T-helper 1 cell treated with Interleukin-12 subunit alpha and Interleukin-12 subunit beta and Interleukin-4 antibody, amounts not matched to agents 30 μg/mL and 1 μg/mL, for 36 hours (primary cell): ENCODE measurements around the gene HNF1B.

Experiments used
- H3K27ac Mint-ChIP-seq: one replicate; pipeline ENCODE4 v1.8.0; 2021; ENCODE audit warnings: mild to moderate bottlenecking, mixed read lengths
- H3K27me3 Mint-ChIP-seq: one replicate; pipeline ENCODE4 v1.8.0; 2021; ENCODE audit warnings: low read depth, mixed read lengths
- H3K36me3 Mint-ChIP-seq: one replicate; pipeline ENCODE4 v1.8.0; 2021; ENCODE audit warnings: low read depth, mixed read lengths
- H3K4me1 Mint-ChIP-seq: one replicate; pipeline ENCODE4 v1.8.0; 2021; ENCODE audit warnings: low read depth, mixed read lengths
- H3K4me3 Mint-ChIP-seq: one replicate; pipeline ENCODE4 v1.8.0; 2021; ENCODE audit warnings: mild to moderate bottlenecking, moderate library complexity, mixed read lengths
- H3K9me3 Mint-ChIP-seq: one replicate; pipeline ENCODE4 v1.8.0; 2021; ENCODE audit warnings: mixed read lengths

Gene HNF1B

GRCh38 chr17:37671028-37671823, 73.6 kb downstream of the HNF1B start:
- Mint-ChIP-seq H3K4me3 (no peak overlapping the region), H3K27me3 (peaks cover 3% of the 10 kb centered on the region), H3K36me3 (no peaks in the 10 kb centered on the region), H3K4me1 (no peaks in the 10 kb centered on the region), H3K27ac (no peak overlapping the region), H3K9me3 (no peaks in the 10 kb centered on the region)

- H3K27me3 Mint-ChIP-seq, result peaks cover 13% of the 10 kb centered on the region
- H3K36me3 Mint-ChIP-seq, result no peaks in the 10 kb centered on the region
- no peak overlapping the region for H3K27ac Mint-ChIP-seq
- H3K4me1 Mint-ChIP-seq, result no peaks in the 10 kb centered on the region
- no peaks in the 10 kb centered on the region for H3K9me3 Mint-ChIP-seq
- no peak overlapping the region for H3K4me3 Mint-ChIP-seq
These were observed 77.8 kb downstream of the HNF1B start for GRCh38 chr17:37667039-37667438.

GRCh38 chr17:37664214-37664613, 80.6 kb downstream of the HNF1B start:
- Mint-ChIP-seq H3K4me3 (no peak overlapping the region), H3K36me3 (no peaks in the 10 kb centered on the region), H3K9me3 (no peaks in the 10 kb centered on the region), H3K27me3 (peaks cover 26% of the 10 kb centered on the region), H3K27ac (no peak overlapping the region), H3K4me1 (no peaks in the 10 kb centered on the region)

GRCh38 chr17:37662353-37662752, 82.5 kb downstream of the HNF1B start:
- Mint-ChIP-seq H3K4me3 (no peak overlapping the region), H3K27me3 (peaks cover 28% of the 10 kb centered on the region), H3K9me3 (no peaks in the 10 kb centered on the region), H3K27ac (no peak overlapping the region), H3K36me3 (no peaks in the 10 kb centered on the region), H3K4me1 (no peaks in the 10 kb centered on the region)

GRCh38 chr17:37661400-37662014, 83.4 kb downstream of the HNF1B start:
- no peaks in the 10 kb centered on the region for H3K36me3 Mint-ChIP-seq

GRCh38 chr17:37659925-37660324, 84.9 kb downstream of the HNF1B start:
- no peak overlapping the region for H3K27ac Mint-ChIP-seq
- no peak overlapping the region for H3K4me3 Mint-ChIP-seq
- H3K4me1 Mint-ChIP-seq, result no peaks in the 10 kb centered on the region
- H3K36me3 Mint-ChIP-seq, result no peaks in the 10 kb centered on the region
- H3K27me3 Mint-ChIP-seq, result peaks cover 25% of the 10 kb centered on the region
- H3K9me3 Mint-ChIP-seq, result no peaks in the 10 kb centered on the region

More at GRCh38 chr17:37661400-37662014, 83.4 kb downstream of the HNF1B start:
- peaks cover 29% of the 10 kb centered on the region for H3K27me3 Mint-ChIP-seq
- no peak overlapping the region for H3K4me3 Mint-ChIP-seq
- H3K4me1 Mint-ChIP-seq, result no peaks in the 10 kb centered on the region
- no peak overlapping the region for H3K27ac Mint-ChIP-seq
- no peaks in the 10 kb centered on the region for H3K9me3 Mint-ChIP-seq

- Mint-ChIP-seq H3K27me3 (peaks cover 36% of the 10 kb centered on the region), H3K9me3 (no peaks in the 10 kb centered on the region), H3K27ac (no peak overlapping the region), H3K36me3 (no peaks in the 10 kb centered on the region), H3K4me3 (no peak overlapping the region), H3K4me1 (no peaks in the 10 kb centered on the region)
These were observed 87.7 kb downstream of the HNF1B start for GRCh38 chr17:37657202-37657601.

GRCh38 chr17:37651849-37652248, 93.0 kb downstream of the HNF1B start:
- peaks cover 54% of the 10 kb centered on the region for H3K27me3 Mint-ChIP-seq
- H3K4me3 Mint-ChIP-seq, result no peak overlapping the region
- no peaks in the 10 kb centered on the region for H3K36me3 Mint-ChIP-seq
- peaks cover 9% of the 10 kb centered on the region for H3K4me1 Mint-ChIP-seq
- no peak overlapping the region for H3K27ac Mint-ChIP-seq
- no peaks in the 10 kb centered on the region for H3K9me3 Mint-ChIP-seq

- no peak overlapping the region for H3K27ac Mint-ChIP-seq
- H3K4me3 Mint-ChIP-seq, result no peak overlapping the region
- no peaks in the 10 kb centered on the region for H3K9me3 Mint-ChIP-seq
- peaks cover 68% of the 10 kb centered on the region for H3K27me3 Mint-ChIP-seq
- H3K36me3 Mint-ChIP-seq, result no peaks in the 10 kb centered on the region
- H3K4me1 Mint-ChIP-seq, result peaks cover 9% of the 10 kb centered on the region
These were observed 94.3 kb downstream of the HNF1B start for GRCh38 chr17:37650419-37651003.

GRCh38 chr17:37648555-37648954, 96.3 kb downstream of the HNF1B start:
- Mint-ChIP-seq H3K36me3 (no peaks in the 10 kb centered on the region), H3K27ac (no peak overlapping the region), H3K27me3 (peaks cover 69% of the 10 kb centered on the region), H3K4me1 (peaks cover 12% of the 10 kb centered on the region), H3K4me3 (no peak overlapping the region), H3K9me3 (no peaks in the 10 kb centered on the region)

- Mint-ChIP-seq H3K27ac (no peak overlapping the region), H3K4me3 (no peak overlapping the region), H3K9me3 (no peaks in the 10 kb centered on the region), H3K4me1 (peaks cover 16% of the 10 kb centered on the region), H3K36me3 (peaks cover 2% of the 10 kb centered on the region), H3K27me3 (peaks cover 65% of the 10 kb centered on the region)
These were observed 97.0 kb downstream of the HNF1B start for GRCh38 chr17:37647856-37648255.

GRCh38 chr17:37643869-37644268, 101.0 kb downstream of the HNF1B start:
- H3K27me3 Mint-ChIP-seq, result peaks cover 43% of the 10 kb centered on the region

GRCh38 chr17:37643118-37643766, 101.6 kb downstream of the HNF1B start, which contains the start of gene DDX52:
Gene DDX52 (minus strand): TSS chr17:37643446. CDS start chr17:37643420, 26 bp downstream.
- peaks cover 21% of the 10 kb centered on the region for H3K36me3 Mint-ChIP-seq
- H3K4me3 Mint-ChIP-seq, result peak within 1 kb of the TSS; percentile 91
- H3K27ac Mint-ChIP-seq, result peak within 1 kb of the TSS; percentile 87
- peaks cover 36% of the 10 kb centered on the region for H3K27me3 Mint-ChIP-seq
- peaks cover 31% of the 10 kb centered on the region for H3K4me1 Mint-ChIP-seq
- H3K9me3 Mint-ChIP-seq, result no peaks in the 10 kb centered on the region

More at GRCh38 chr17:37643869-37644268, 101.0 kb downstream of the HNF1B start:
- H3K9me3 Mint-ChIP-seq, result no peaks in the 10 kb centered on the region
- peaks cover 17% of the 10 kb centered on the region for H3K36me3 Mint-ChIP-seq
- peaks cover 34% of the 10 kb centered on the region for H3K4me1 Mint-ChIP-seq
- peak overlapping the region; percentile 91 for H3K4me3 Mint-ChIP-seq
- H3K27ac Mint-ChIP-seq, result no peak overlapping the region

GRCh38 chr17:37642681-37643080, 102.2 kb downstream of the HNF1B start:
- Mint-ChIP-seq H3K36me3 (peaks cover 25% of the 10 kb centered on the region), H3K4me1 (peaks cover 30% of the 10 kb centered on the region), H3K9me3 (no peaks in the 10 kb centered on the region), H3K27me3 (peaks cover 31% of the 10 kb centered on the region), H3K27ac (peak overlapping the region; percentile 87), H3K4me3 (peak overlapping the region; percentile 91)
